ENCODE measurements around the gene CDADC1.

CDADC1 gene

DNA sequence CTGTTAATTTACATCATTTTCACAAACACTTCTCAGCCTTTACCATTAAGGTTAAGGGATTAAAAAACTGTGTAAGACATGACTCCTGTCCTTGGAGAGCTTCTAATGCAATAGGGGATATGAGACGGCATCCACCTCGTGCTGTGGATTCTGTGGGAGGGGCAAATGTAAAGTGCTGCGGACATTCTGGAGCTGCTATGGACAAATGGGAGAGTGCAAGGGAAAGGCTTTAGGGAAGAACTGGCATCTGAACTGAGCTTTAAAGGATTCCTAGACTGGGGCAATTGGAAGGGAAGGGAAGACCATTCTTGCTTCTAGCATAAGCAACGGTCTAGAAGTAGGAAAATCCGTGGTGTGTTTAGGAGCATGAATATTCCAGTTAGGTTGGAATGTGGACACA, 31.4 kb downstream of the CDADC1 start:
- TF ChIP-seq POLR2AphosphoS5 (IDR thresholded peaks at IDR 0.05; ENCODE audit: low read depth, low read length) (no peak), SIN3A (IDR thresholded peaks at IDR 0.05; ENCODE audit: borderline replicate concordance, insufficient read depth, low read length) (no peak), REST (IDR thresholded peaks at IDR 0.05; ENCODE audit: insufficient read depth in 1 of 2, low read depth in 2 of 2, low read length in 2 of 2) (no peak), FOXP2 (optimal IDR thresholded peaks at IDR 0.05; ENCODE audit: borderline replicate concordance, extremely low read depth, extremely low read length, insufficient read depth) (no peak)

- TF ChIP-seq POLR2AphosphoS5 (IDR thresholded peaks at IDR 0.05; ENCODE audit: low read depth, low read length) (no peak), TAF1 (IDR thresholded peaks at IDR 0.05; ENCODE audit: borderline replicate concordance, insufficient read depth, low read length) (no peak), SIN3A (IDR thresholded peaks at IDR 0.05; ENCODE audit: borderline replicate concordance, insufficient read depth, low read length) (no peak), REST (IDR thresholded peaks at IDR 0.05; ENCODE audit: insufficient read depth in 1 of 2, low read depth in 2 of 2, low read length in 2 of 2) (no peak), FOXP2 (optimal IDR thresholded peaks at IDR 0.05; ENCODE audit: borderline replicate concordance, extremely low read depth, extremely low read length, insufficient read depth) (no peak)
These were observed 32.2 kb downstream of the CDADC1 start for GRCh38 chr13:49279885-49280284.

DNA sequence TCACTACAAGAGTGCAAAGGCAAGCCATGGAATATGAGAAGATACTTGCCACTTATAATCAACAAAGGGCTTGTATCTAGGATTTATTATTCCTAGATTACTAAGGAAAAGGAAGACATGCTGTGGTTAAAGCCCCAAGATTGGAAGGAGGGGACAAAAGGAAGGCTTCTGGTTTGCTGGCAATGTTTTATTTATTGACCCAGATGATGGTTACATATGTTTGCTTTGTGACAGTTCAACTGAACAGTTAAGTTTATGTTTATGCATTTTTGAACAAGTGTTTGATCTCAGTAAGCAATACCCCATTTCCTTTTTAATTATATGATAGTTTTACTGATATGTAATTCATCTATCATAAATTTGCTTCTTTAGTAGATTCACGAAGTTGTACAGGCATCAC, 40.3 kb downstream of the CDADC1 start:
- TF ChIP-seq SIN3A (IDR thresholded peaks at IDR 0.05; ENCODE audit: borderline replicate concordance, insufficient read depth, low read length) (no peak), FOXP2 (optimal IDR thresholded peaks at IDR 0.05; ENCODE audit: borderline replicate concordance, extremely low read depth, extremely low read length, insufficient read depth) (no peak), TAF1 (IDR thresholded peaks at IDR 0.05; ENCODE audit: borderline replicate concordance, insufficient read depth, low read length) (no peak), REST (IDR thresholded peaks at IDR 0.05; ENCODE audit: insufficient read depth in 1 of 2, low read depth in 2 of 2, low read length in 2 of 2) (no peak)

DNA sequence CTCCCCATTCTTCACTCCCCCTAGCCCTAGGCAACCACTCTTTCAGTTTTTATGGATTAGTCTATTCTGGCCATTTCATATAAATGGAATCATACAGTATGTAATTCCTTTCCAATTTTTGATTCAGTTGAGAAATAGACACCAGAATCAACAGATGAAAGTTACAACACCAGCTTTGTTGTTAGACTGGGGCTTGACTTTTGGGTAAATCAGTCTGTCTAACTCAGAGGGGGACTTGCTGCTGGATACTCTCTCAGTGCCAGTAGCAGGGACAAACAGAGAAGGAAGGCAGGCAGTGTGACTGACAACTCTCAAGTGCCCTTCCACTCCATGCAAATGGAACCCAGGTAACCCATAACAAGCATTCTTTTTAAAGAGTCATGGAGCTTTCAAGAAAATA, 40.7 kb downstream of the CDADC1 start:
- TF ChIP-seq POLR2AphosphoS5 (IDR thresholded peaks at IDR 0.05; ENCODE audit: low read depth, low read length) = no peak
- no peak for TF ChIP-seq REST (IDR thresholded peaks at IDR 0.05; ENCODE audit: insufficient read depth in 1 of 2, low read depth in 2 of 2, low read length in 2 of 2)
- no peak for TF ChIP-seq TAF1 (IDR thresholded peaks at IDR 0.05; ENCODE audit: borderline replicate concordance, insufficient read depth, low read length)
- no peak for TF ChIP-seq FOXP2 (optimal IDR thresholded peaks at IDR 0.05; ENCODE audit: borderline replicate concordance, extremely low read depth, extremely low read length, insufficient read depth)
- no peak for TF ChIP-seq SIN3A (IDR thresholded peaks at IDR 0.05; ENCODE audit: borderline replicate concordance, insufficient read depth, low read length)
